Posterior vena cava (tissue), 2 donors: Measurements from ENCODE around the gene BCL11A. TPM values are rescaled to one million over a fixed set of nuclear protein-coding genes. Genes with fewer than 3 reads are reported as not detected.
A peak's percentile ranks its signal among the peaks of the same experiment; 100 is the strongest.

ENCODE experiments used
- DNase-seq: peaks from one replicate; pipeline ENCODE4 v3.0.0-alpha.2; 2020; ENCODE audit warnings: low spot score
- intact Hi-C, 2 donors: fragments of 100-400 bp; cut with DNase I; formaldehyde crosslinking; loops; one replicate each; pipeline versions ENCODE4 v1.14.1 to v1.14.2; 2022 to 2023
- total RNA-seq, 2 donors: library from RNA; stranded (reverse); fragmentation: NEBNext Ultra II Directional; extraction: Animal tissue kit (Norgen Biotek cat#: 25700); gene quantifications; one replicate each; pipeline ENCODE4 v1.2.1, GENCODE V29; 2021
- donor health status: DM: yes; HTN: yes; CAD: no.
- donor health status: DM: yes; HTN: yes; CAD: no.

Gene BCL11A
- total RNA-seq, 2 donors from 2014 or later: 0.71 to 2.0 TPM

DNA sequence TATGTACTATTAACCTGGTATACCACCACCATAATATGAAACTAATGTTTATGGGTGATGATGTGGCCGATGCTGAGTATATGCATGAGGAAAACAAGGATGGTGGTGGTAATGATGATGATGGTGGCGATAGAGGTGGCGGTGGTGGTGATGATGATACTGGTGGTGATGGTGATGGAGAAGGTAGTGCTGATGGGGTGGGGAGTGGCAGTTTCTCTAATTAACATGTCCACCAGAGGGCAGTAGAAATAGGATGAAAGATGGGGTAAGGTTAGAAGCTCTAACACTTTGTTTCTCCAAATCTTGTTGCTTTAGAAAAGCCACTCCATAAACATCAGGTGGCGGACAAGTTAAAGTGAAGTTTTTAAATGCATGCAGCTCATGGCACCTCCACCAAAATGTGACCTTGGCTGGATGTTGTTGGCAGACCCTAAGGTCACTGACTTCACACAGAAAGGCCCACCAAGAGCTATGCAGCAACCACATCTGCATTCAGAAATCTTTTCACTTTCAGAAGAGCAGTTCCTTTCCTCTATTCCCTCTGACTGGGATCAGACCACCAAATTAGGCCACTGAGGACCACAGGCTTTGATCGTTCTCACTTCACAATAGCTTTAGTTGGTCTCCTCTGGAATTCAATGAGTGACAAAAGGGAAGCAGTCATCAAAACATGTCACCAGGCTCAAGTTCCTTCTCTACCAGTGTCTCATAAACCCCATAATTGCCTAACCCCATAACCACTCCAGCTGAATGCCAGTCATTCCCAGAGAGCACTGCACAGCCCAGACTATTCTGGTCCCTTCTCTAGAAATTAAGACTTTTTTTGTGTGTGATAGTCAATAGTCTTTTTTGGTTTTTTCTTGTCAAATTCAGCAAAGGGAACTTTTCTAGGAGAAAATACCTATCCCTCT is 7.5 kb upstream of the BCL11A start:
- intact Hi-C loops: no loop called here
- no peak for DNase-seq

GRCh38 chr2:60559880-60560279 is 6.4 kb upstream of the BCL11A start:
- intact Hi-C loops: no loop called here
- DNase-seq: no peak

DNA sequence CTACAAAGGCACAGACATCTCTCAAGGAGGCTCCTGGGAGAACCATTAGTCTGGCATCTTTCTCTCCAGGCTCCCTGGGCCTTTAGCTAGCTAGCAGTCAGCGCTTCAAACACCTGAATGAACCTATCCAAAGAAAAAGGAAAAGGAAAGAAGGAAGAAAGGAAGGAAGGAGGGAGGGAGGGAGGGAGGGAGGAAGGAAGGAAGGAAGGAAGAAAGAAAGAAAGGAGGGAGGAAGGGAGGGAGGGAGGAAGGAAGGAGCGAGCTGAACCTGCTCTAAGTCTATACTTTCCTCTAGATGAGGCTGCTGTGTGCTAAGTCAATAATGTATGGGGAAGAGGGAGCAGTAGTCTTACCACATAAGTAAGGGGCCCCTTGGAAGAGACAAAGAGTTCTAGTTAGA is 5.1 kb upstream of the BCL11A start:
- no peak for DNase-seq
- intact Hi-C loops: no loop called here

DNA sequence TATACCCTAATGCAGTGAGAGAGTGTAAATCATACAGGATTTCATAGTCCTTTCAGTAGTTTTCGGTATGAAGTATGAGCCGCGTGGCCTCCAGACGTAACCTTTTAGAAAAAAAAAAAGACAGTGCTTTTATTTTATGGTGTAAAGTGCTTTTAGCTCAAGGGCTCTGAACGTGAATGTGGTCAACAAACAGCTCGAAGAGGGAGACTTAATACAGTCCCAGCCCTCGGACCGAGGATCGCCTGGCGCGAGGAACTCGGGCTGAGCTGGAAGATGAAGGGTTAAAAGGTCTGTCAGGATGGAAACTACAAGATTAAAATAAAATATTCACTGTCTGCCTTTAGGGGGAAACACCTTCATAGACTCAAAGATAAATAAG is 4.0 kb upstream of the BCL11A start:
- intact Hi-C loops: no loop called here
- DNase-seq: no peak

DNA sequence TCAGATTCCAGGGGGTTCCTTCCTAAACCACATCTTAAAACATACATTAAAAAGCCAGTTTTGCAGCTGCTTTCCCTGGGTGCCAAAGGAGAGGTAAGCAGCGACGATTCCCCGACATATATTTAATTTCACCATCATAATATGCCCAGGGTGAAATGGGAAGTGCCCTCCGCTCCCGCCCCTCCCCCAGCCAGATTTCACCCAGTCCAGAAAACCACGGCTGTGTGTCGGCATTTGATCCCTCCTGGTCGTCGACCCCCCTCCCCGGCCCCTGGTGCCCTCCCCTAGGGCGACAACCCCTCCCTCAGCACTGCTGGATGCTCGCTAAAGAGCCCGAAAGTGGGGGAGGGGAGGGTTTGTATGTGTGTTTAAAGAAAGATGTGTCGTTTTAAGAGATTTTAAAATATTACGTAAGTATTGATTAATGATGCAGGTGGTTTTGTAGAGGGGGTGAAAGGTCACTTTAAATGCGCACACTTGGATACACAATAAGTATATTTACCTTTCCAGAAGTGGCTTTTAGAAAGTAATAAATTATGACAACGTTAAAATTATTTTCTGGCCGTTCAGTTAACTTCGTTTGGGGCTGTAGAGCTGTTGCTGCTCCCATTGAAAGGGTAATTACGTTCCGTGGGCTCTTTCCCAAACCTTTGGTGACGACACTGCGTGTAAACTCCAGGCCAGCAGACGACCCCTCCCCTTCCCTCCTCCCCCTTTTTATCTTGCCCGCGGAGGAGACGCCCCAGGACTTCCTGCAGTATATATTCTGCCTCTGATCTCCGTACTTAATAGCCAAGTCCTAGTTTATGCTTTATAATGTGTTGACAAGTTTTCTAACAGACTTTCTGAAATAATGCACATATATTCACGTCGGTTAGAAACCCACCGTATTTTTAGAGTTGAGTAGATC is 3.4 kb upstream of the BCL11A start:
- DNase-seq: no peak

DNA sequence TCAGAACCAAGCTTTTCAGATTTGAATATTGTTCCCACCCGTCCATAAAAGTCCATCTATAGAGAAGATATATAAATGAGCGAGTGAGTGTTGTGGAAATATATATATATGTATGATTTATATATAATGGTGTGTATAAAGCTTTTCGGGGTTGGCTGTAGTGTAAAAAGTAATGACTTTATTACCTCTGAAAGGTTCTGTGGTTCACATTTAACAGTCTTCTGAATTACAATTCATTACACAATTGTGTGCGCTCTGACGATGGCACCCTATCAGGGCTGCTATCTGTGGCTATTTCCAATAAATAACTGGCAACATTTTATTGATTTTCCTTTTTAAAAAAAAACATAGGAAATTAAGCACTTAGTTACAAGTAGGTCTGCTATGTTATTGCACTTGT is 2.7 kb upstream of the BCL11A start:
- intact Hi-C loops: no loop called here
- no peak for DNase-seq

More for the DNA sequence above, 3.4 kb upstream of the BCL11A start:
- intact Hi-C loops: no loop called here

DNA sequence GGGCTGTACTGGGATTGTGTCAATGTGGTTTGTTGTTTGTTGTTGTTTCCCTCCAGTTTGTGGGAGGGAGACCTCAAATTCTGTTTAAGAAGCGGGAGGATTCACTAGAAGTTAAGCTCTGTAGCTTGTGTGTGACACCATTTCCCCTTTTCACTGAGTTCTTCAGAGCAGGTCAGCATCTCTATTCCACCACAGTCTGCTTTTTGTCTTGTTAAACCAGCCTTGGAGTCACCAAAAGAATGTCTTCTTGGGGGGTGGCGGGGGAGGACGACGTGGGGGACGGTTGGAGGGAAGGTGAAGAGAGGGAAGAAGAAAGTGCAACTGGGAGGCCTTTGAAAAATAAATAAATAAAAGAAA is 2.3 kb upstream of the BCL11A start:
- intact Hi-C loops: no loop called here

DNA sequence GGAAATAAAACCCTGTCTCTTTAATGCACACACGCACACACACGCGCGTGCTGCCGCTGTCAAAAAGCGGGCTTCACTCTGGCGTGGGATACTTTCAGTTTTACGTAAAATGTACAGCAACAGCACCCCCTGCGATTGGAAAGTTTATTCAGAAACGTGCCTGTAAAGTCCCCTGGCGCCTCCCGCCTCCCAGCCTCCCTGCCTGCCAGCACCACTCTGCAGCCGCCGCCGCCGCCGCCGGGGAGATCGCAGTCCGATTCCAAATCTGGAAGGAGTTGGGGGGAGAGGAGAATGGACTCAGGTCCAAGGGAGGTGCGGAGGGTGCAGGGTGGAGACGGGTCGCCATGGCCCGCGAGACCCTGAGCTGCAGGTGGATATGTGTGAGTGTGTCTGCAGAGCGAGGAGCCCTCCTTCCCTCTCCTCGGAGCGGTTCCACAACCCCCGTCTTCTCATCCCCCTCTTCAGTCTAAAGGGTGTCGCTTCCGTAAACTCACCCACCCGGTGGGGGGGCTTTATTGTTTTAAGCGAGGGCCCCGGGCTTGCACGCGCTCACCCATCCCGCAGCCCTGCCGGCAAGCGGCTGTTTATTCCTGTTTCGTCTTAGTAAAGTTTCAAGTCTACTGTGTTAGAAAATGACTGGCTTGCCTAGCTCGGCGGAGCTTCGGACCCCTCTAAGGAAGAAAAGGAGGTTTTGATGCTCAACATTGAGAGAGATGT is 1.8 kb upstream of the BCL11A start:
- peak; percentile 85 for DNase-seq
- intact Hi-C loops: no loop called here

More for the DNA sequence above, 2.3 kb upstream of the BCL11A start:
- DNase-seq: no peak

DNA sequence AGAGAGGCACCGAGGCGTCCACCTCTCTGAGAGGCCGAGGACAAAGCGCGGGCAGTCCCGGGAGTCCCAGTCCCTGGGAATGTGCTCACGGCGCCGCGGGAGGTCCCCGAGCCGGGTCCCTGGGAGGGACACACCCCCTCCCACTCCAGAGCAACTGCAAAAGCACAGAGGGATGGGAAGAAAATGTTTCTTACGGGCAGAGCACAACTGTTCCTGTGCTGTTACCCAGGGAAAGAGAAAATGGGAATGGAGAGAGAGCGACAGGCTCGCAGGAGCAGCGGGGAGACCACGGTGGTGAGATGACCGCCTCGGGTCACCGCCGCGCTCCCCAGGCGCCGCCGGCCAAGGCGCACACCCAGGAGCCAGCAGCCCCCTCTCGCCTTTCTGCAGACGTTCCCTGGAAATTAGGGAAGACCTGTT is 1.2 kb upstream of the BCL11A start:
- intact Hi-C loops: no loop called here
- no peak for DNase-seq

DNA sequence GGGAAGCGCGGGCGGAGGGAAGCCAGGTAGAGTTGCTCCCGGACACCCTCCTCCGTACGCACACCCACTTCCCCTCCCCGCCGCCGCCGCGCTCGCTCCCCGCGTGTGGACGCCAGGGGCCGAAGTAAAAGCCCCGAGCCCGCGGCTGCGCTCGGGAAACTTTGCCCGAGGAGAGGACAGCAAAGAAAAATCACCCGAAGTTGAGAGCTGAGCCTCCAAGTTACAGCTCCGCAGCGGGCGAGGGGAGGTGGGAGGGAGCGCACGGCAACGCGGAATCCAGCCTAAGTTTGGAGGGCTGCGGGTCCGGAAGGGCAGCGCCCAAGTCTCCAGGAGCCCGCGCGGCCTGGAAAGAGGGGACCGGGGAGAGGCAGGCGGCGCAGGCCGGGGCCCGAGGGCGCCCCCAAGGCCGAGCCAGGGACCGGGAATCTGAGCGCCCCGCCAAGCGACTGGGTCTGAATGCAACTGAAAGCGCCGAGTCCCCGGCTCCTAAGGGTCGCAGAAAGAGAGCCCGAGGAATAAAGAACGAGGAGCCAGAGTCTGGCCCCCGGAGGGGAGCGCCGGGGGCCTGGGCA is 706 bp upstream of the BCL11A start:
- peak; percentile 85 for DNase-seq
- intact Hi-C loops: no loop called here

DNA sequence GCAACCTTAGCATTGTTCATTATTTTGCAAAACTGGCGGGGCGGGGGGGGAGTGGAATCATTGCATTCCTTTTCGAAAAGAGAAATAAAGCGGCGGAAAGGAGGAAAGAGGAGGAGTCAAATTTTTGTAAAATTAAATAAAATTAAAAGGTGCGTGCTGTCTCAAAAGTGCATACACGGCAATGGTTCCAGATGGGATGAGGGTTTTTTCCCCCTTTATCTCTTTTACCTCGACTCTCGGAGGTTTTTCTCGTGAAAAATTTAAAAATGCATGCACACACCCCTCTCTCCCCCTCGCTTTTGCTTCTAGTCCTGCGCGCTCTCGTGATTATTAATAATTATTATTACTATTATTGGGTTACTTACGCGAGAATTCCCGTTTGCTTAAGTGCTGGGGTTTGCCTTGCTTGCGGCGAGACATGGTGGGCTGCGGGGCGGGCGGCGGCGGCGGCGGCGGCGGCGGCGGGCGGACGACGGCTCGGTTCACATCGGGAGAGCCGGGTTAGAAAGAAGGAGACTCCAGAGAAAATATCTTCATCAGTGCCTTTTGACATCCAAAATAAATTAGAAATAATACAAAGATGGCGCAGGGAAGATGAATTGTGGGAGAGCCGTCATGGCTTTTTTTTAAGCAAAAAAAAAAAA is 481 bp downstream of the BCL11A start:
- no peak for DNase-seq
- intact Hi-C loops: no loop called here

DNA sequence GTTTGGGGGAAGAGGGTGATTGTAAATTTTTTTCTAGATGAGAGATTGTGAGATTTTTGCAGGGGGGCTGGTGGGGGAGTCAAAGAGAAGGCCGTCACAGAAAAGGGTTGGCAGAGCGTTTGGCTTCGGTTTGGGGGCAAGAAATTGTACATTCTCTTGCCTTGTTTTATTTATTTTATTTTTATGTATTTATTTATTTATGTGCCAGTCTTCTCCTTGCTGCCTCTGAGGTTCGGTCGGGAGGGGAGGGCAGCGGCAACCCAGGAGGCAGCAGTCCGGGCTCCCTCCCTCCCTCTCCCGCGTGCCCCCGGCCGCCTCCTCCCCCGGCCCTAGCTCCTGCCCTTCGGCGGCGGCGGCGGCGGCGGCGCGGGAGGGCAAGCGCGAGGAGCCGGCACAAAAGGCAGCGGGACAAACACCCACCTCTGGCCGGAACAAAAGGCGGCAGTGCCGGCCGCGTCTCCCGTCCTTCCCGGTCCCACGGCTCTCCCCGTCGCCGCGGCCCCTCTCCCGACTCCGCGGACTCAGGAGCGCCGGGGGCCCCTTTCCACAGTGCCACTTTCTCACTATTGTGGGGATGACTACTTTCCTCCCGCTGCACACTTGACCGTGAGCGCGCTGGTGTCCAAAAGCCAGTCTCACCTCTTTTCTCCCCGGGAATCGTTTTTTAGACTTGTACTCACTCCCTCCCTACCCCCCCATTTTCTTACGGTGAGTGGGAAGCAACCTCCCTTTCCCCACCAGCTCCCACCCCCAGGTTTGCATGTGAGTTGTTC is 1.2 kb downstream of the BCL11A start:
- no peak for DNase-seq
- intact Hi-C loops: no loop called here

DNA sequence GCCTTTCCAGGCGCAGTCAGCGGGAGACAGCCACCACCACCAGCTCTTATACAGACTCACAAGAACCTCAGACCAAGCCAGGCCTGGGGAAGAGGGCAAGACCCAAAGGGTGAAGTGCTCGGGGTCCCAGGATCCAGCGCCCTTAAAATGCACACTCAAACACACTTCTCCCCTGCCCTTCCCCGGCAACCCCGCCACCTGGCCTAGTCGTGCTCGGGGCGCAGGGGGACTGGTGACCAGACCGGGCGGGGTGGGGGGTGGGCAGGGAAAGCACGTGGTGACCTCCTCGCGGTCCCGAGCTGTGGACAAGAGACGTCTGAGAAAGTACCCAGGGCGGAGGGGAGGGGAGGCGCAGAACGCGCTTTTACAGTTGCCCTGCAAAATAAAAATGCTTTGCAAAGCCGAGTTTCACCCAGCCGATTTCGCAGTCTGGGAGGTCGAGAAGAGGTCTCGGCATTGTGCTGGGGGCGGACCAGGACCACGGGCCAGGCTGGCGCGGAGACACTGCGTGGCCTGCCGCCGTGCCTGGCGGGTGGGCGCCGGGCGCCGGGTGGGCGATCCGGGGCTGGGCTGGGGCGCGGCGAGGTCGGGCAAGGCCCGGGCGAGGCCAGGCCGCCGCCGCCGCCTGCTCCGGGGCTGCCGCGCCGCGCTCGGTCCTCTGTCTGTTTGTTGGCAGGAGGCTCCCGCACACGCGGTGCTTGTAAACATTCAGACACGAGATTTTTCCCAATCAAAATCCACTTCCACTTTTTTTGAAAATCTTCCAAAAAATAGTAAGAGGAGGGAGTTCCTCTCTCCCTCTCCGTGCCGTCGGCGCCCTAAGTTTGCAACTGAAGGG is 2.0 kb downstream of the BCL11A start:
- intact Hi-C loops: no loop called here
- DNase-seq: no peak

DNA sequence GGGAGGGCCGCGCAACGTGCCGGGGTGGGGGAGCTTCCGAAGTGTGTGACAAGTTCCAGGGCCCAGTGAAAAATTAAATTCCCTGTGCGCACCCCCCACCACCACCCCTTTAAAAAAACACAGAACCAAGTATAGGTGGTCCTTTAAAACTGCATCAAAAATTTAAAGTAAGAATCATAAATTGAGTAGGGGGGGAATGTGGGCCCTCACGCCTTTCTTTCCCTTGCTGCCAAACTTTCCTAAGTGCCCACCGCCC is 2.5 kb downstream of the BCL11A start:
- intact Hi-C loops: no loop called here
- no peak for DNase-seq

DNA sequence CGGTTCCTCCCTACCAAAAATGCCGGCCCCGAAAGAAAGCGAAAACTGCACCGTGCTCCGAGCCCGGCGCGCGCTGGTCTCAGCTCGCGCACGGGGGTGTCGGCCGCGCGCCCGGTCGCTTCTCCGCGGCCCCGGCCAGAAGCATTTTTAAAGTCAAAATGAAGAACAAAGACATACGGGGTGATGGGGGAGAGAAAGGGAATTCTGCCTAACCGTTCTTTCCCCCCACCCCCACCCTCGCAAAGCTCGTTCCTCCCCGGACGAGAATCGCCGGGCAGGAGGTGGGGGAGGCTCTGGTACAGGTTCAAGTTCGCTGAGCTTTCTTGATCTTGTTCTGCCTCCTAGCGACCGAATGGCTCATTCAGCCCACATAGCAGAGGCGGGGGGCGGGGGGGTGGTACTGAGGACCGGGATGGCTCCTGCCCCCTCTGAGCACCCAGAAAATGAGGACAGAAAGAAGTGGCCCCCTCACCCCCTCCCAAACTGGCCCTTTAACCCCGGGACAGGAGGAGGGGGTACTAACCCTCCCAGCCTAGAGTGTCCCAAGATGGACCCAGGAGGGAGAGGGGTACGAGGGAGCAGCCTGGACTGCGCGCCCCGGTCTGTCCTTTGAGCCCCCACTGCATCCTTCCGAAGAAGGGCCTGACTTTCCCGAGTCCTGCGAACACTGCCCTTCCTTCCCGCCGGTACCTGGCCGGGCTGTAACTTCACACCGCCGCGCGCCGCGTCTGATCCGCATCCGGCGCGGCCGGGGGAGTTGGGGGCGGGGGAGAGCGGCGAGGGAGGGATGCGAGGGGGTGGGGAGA is 3.1 kb downstream of the BCL11A start:
- intact Hi-C loops: no loop called here
- DNase-seq: peak; percentile 81

DNA sequence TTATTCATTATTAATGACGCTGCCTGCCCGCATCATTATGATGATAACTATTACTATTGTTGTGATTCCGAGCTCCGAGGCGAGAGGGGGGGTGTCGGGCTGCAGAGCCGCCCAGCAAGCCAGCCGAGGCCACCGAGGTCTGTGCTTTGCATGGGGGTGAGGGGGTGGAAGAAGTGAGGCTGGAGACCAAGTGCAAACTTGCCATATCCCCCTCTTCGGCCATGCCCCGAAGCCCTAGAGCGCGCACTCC is 3.6 kb downstream of the BCL11A start:
- DNase-seq: peak; percentile 79
- intact Hi-C loops: no loop called here

DNA sequence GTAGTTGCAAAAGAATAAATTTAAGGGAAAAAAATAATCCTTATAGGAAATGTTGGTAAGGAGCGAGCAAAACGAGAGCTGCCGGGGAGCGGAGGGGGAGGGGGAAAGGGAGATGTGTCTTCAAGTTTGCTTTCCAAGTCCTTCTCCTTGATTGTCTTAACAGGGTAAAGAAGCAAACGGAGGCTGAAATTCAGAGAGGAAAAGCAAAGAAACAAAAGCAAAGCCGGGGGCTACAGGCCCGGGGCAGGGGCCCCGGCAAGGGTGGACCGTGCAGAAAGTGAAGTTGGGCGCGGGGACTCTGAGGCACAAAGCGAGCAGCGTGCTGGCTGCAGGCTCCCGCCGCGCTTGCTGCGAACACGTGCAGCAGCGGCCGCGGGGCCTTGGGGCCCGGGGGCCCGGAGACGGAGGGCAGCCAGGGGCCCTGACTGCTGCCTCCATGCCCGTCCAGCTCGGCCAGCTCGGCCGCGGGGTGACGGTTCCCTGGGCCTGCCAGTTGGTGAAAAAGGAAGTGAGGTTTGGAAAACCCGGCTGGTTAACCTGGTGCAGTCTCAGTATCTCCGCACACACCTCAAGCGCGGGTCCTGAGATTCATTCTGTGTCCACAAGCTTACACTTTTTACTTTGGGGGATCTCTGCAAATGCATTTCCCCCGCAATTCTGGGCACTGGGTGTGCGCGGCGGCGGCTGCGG is 4.1 kb downstream of the BCL11A start:
- DNase-seq: no peak
- intact Hi-C loops: no loop called here
